Heart left ventricle (tissue), 16 donors: ENCODE data around the gene PPTC7. TPM values are rescaled to one million over a fixed set of nuclear protein-coding genes. Genes with fewer than 3 reads are reported as not detected.
A peak's percentile ranks its signal among the peaks of the same experiment; 100 is the strongest.
"Not testable (repeated sequence)": the region's sequence is repeated elsewhere in the genome, so short reads cannot be mapped to it uniquely, and the experiment has no call there.

Experiments used
- ATAC-seq, 4 donors: fragments of 200-7000 bp; cut with Tn5 transposase; one replicate each; pipeline ENCODE4 v1.9.1; 2020 to 2022; ENCODE audit warnings: moderate library complexity in 4 of 4, mild to moderate bottlenecking in 3 of 4, moderate number of reproducible peaks in 1 of 4
- DNase-seq, 5 donors: peaks; one replicate each; pipeline ENCODE4 v3.0.0-alpha.2; 2020
- H3K27ac ChIP-seq, 12 donors: fragments of 200-600 bp; sonication (generic) in 4 of 12; one replicate each; pipeline versions ENCODE4 v1.5.0 to v1.8.0; 2016 to 2022; ENCODE audit warnings: mild to moderate bottlenecking in 2 of 12
- H3K27me3 ChIP-seq, 9 donors: fragments of 200-600 bp; sonication (generic) in 2 of 9; one replicate each; pipeline versions ENCODE4 v1.5.1 to v1.8.0; 2016 to 2022; ENCODE audit warnings: mild to moderate bottlenecking in 3 of 9
- H3K36me3 ChIP-seq, 9 donors: fragments of 200-600 bp; sonication (generic) in 2 of 9; one replicate each; pipeline versions ENCODE4 v1.5.0 to v1.8.0; 2018 to 2022; ENCODE audit warnings: mild to moderate bottlenecking in 2 of 9
- H3K4me1 ChIP-seq, 12 donors: fragments of 200-600 bp; sonication (generic) in 4 of 12; one replicate each; pipeline versions ENCODE4 v1.5.0 to v1.8.0; 2016 to 2022; ENCODE audit warnings: mild to moderate bottlenecking in 3 of 12
- H3K4me3 ChIP-seq, 12 donors: fragments of 200-600 bp; sonication (generic) in 4 of 12; one replicate each; pipeline versions ENCODE4 v1.5.0 to v1.8.0; 2017 to 2022; ENCODE audit warnings: mild to moderate bottlenecking in 9 of 12, moderate library complexity in 4 of 12
- H3K9me3 ChIP-seq, 12 donors: fragments of 200-600 bp; sonication (generic) in 4 of 12; one replicate each; pipeline versions ENCODE4 v1.5.0 to v1.8.0; 2016 to 2022; ENCODE audit warnings: mild to moderate bottlenecking in 1 of 12
- POLR2A ChIP-seq, 2 donors: fragments of 450-650 bp; IDR thresholded peaks; one replicate each; pipeline ENCODE4 v1.6.1; 2017; ENCODE audit warnings: antibody characterized with exemption in 2 of 2, mild to moderate bottlenecking in 2 of 2, moderate library complexity in 2 of 2
- WGBS, 4 donors: extraction: QIAGEN DNeasy Blood & Tissue Kit in 2 of 4; methylation state at CpG; one replicate each; pipeline versions ENCODE4 v1.1.5 to v1.1.7; 2013 to 2018; 5-methylcytosine and 5-hydroxymethylcytosine counted together
- intact Hi-C, 10 donors: fragments of 100-400 bp; cut with DNase I; formaldehyde crosslinking; loops; one replicate each; pipeline versions ENCODE4 v1.11.1 to v1.14.2; 2022
- polyA plus RNA-seq, 2 donors: library from polyadenylated mRNA; stranded (reverse); fragments of 200-250 nt; gene quantifications; one replicate each; pipeline ENCODE4 v1.2.3, GENCODE V29; 2013
- total RNA-seq, 9 donors: library from RNA; depleted of rRNA in 2 of 9; stranded (reverse); fragments of >200 nt in 2 of 9; fragmentation: NEBNext Ultra II Directional in 3 of 9; extraction: Animal tissue kit (Norgen Biotek cat#: 25700) in 3 of 9; gene quantifications; one replicate each; pipeline versions ENCODE4 v1.1.0 to v1.2.4, GENCODE V29; 2016 to 2023
- TF ChIP-seq, protein P1 (sequence below), 12 donors: fragments of 200-600 bp; sonication (generic) in 4 of 12; IDR thresholded peaks; one replicate each; pipeline versions ENCODE4 v1.5.0 to v1.8.0; 2018 to 2022; ENCODE audit warnings: antibody characterized with exemption in 12 of 12, mild to moderate bottlenecking in 5 of 12
- donor health status: ischemic (EF 13 %, LVEDD 7.1; RV severe dilation, severe dysfunction).
- donor health status: healthy with polysubstance abuse.
- donor health status: DM: no; HTN: yes; CAD: no.
- donor health status: DM: no; HTN: no; CAD: no.
- donor health status: ischemic (EF 25% LVEDD 6.9; RV normal size, moderate dysfunction).
- donor health status: ischemic (EF 25% LVEDD 5.7; RV mildly dilated, moderate dysfunction).
- donor health status: healthy.
- donor health status: DM: yes; HTN: yes; CAD: no.
- donor health status: ischemic (EF 35%, LVEDD 5.7; RV mildly dilated, moderate dysfunction).
- donor health status: nonischemic (EF 11% LVEDD 7.7; RV severe dilation, severe dysfunction).
- donor health status: DM: yes; HTN: yes; CAD: no.
- donor health status: PGD.
- donor health status: ischemic (EF 29% LVEDD 5.4; RV normal size, mild dysfunction).
- donor health status: nonischemic (EF 23%, LVEDD 6.1; RV moderate dilation, normal function).

The PPTC7 gene
- total and polyA plus RNA-seq, 11 donors, result 26.6 to 113 (median 65.0) TPM

DNA sequence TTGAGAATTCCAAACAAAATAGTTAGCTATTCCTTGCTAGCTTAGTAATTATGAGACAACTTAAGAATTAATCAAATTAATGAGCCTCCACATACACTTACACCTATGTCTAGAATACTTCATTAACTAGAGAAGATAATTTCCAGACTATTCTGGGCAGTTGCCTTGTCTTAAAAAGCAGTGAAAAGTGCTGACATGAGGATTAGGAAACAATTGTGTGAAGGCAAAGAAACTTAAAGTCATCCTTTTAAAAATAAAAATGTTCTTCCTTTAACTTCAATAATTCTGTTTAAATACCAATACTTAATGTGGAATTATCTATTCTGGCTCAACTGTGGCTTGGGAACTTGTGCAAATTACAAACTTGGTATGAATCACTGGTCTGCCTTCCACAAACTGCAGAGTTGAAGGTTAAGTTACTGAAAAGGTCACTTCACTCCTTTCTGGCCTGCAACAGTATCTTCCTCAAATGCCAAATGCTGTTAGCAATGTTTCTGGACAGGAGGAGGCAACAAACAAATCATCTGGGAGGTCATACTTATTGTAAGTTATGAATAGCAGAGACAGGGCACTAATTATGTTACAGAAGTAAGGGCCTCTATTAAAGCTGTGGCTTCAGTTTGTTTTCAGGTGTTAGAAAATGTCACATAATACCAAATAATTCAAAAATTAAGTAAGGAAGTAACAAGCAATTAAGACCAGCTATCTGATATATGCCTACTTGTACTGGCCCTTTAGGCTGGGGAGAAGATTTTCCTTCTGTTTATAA is 19.2 kb downstream of the PPTC7 start:
- ATAC-seq (peak in 3 of 4 donors; percentile 31 to 65 (median 62)), DNase-seq (no peak)
- TF ChIP-seq POLR2A (IDR thresholded peaks at IDR 0.05), result no peak
- TF ChIP-seq, protein P1, sequence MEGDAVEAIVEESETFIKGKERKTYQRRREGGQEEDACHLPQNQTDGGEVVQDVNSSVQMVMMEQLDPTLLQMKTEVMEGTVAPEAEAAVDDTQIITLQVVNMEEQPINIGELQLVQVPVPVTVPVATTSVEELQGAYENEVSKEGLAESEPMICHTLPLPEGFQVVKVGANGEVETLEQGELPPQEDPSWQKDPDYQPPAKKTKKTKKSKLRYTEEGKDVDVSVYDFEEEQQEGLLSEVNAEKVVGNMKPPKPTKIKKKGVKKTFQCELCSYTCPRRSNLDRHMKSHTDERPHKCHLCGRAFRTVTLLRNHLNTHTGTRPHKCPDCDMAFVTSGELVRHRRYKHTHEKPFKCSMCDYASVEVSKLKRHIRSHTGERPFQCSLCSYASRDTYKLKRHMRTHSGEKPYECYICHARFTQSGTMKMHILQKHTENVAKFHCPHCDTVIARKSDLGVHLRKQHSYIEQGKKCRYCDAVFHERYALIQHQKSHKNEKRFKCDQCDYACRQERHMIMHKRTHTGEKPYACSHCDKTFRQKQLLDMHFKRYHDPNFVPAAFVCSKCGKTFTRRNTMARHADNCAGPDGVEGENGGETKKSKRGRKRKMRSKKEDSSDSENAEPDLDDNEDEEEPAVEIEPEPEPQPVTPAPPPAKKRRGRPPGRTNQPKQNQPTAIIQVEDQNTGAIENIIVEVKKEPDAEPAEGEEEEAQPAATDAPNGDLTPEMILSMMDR (IDR thresholded peaks at IDR 0.05), result no peak
- peaks cover 0 to 71% (median 38%) of the 10 kb centered on the region in 12 donors for H3K4me1 ChIP-seq
- no peaks in the 10 kb centered on the region for H3K36me3 ChIP-seq
- H3K9me3 ChIP-seq, result no peaks in the 10 kb centered on the region
- no peaks in the 10 kb centered on the region for H3K27me3 ChIP-seq
- peak overlapping the region; percentile 18 to 83 (median 70) for H3K27ac ChIP-seq
- intact Hi-C loops, result no loop called here
- H3K4me3 ChIP-seq, result peak overlapping the region in 1 of 12 donors; percentile 2

DNA sequence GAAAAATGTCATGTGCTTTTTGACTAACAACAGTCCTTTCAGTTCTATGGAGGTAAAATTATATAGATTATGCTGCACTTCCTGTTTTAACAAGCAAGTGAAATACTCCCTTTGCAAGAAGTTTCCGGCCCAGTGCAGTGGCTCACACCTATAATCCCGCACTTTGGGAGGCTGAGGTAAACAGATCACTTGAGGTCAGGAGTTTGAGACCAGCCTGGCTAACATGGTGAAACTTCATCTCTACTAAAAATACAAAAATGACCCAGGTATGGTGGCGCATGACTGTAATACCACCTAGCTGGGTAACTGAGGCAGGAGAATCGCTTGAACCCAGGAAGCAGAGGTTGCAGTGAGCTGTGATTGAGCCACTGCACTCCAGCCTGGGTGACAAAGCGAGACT is 20.7 kb downstream of the PPTC7 start:
- H3K4me3 ChIP-seq, H3K9me3 ChIP-seq, intact Hi-C loops, DNase-seq, H3K36me3 ChIP-seq, H3K27me3 ChIP-seq, ATAC-seq: not testable (repeated sequence)
- Histone ChIP-seq H3K4me1 (peaks cover 0 to 86% (median 42%) of the 10 kb centered on the region in 12 donors), H3K27ac (peak overlapping the region in 9 of 12 donors; percentile 10 to 79 (median 65))
- 77 to 83% (median 78%) methylated on average over 5 of the region's 5 CpGs for WGBS, 4 donors

DNA sequence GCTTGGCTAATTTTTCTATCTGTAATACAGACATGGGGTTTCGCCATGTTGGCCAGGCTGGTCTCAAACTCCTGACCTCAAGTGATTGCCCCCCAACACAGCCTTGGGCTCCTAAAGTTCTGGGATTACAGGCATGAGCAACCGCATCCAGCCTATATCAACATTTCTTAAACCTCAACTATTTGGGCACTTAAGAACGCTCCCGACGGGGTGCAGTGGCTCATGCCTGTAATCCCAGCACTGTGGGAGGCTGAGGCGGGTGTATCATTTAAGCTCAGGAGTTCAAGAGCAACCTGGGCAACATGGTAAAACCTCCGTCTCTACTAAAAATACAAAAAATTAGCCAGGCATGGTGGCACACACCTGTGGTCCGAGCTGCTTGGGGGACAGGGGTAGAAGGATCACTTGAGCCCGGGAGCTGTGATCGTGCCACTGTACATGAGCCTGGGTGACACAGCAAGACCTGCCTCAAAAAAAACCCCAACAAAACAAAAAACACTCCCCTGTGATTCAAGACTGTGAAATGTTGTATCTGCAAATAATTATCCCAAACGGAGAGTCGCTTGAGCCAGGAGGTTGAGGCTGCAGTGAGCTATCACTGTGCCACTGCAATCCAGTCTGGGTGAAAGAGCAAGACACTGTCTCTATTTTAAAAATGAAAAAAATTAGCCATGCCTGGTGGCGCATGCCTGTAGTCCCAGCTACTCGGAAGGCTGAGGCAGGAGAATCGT is 21.5 kb downstream of the PPTC7 start:
- Histone ChIP-seq H3K9me3 (no peaks in the 10 kb centered on the region), H3K36me3 (no peaks in the 10 kb centered on the region), H3K4me1 (peaks cover 0 to 87% (median 44%) of the 10 kb centered on the region in 12 donors), H3K4me3 (no peak overlapping the region), H3K27me3 (no peaks in the 10 kb centered on the region), H3K27ac (peak overlapping the region in 11 of 12 donors; percentile 8 to 71 (median 48))
- no peak for DNase-seq
- WGBS, 4 donors, result 72 to 76% (median 74%) methylated on average over 15 of the region's 15 CpGs
- TF ChIP-seq, protein P1 (IDR thresholded peaks at IDR 0.05), result no peak
- TF ChIP-seq POLR2A (IDR thresholded peaks at IDR 0.05), result no peak
- ATAC-seq, result peak in 2 of 4 donors; percentile 16 to 36
- intact Hi-C loops, result no loop called here

DNA sequence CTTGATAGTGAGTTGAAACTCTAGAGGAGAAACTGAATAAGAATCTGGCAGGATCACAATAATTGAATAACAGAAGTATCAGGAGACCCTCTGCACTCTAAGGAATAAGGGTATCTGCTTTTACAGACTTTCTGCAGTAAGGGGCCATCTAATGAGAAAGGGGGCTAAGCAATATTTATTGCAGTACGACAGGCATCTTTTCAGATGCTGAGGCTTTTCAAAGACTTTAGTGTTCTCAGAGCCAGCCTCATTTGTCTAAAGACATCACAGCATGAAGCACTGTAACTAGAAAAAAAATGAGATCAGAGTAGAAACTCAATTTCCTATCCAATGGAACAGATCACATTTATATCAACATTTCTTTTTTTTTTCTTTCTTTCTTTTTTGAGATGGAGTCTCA is 22.2 kb downstream of the PPTC7 start:
- no peaks in the 10 kb centered on the region for H3K9me3 ChIP-seq
- WGBS, 4 donors, result 48 to 79% (median 77%) methylated on average over 1 of the region's 1 CpG
- intact Hi-C loops, result no loop called here
- no peak overlapping the region for H3K4me3 ChIP-seq
- no peaks in the 10 kb centered on the region for H3K27me3 ChIP-seq
- no peak for TF ChIP-seq POLR2A (IDR thresholded peaks at IDR 0.05)
- TF ChIP-seq, protein P1 (IDR thresholded peaks at IDR 0.05), result no peak
- H3K36me3 ChIP-seq, result no peaks in the 10 kb centered on the region
- no peak for DNase-seq
- H3K27ac ChIP-seq, result peak overlapping the region in 8 of 12 donors; percentile 12 to 70 (median 48)
- H3K4me1 ChIP-seq, result peaks cover 0 to 88% (median 43%) of the 10 kb centered on the region in 12 donors
- ATAC-seq, result no peak
